Dermis microvascular lymphatic vessel endothelial cell (primary cell): ENCODE measurements around the gene ULK4. TPM values are rescaled to one million over a fixed set of nuclear protein-coding genes. Genes with fewer than 3 reads are reported as not detected.
A peak's percentile ranks its signal among the peaks of the same experiment; 100 is the strongest.

ENCODE experiments used
- DNase-seq, 2 donors: peaks; one replicate each; pipeline versions ENCODE4 v3.0.0 to v3.0.0-alpha.2; 2010; ENCODE audit warnings: low read depth in 2 of 2
- total RNA-seq: library from RNA; depleted of rRNA; stranded (reverse); fragments of >200 nt; gene quantifications from 2 replicates; pipeline ENCODE4 v1.2.1, GENCODE V29; 2014

Gene ULK4
- total RNA-seq, 1 donor from 2014 or later, result 5.8 TPM

- no peak for DNase-seq
Measured at GRCh38 chr3:41236228-41236627, 725.7 kb downstream of the ULK4 start.

DNA sequence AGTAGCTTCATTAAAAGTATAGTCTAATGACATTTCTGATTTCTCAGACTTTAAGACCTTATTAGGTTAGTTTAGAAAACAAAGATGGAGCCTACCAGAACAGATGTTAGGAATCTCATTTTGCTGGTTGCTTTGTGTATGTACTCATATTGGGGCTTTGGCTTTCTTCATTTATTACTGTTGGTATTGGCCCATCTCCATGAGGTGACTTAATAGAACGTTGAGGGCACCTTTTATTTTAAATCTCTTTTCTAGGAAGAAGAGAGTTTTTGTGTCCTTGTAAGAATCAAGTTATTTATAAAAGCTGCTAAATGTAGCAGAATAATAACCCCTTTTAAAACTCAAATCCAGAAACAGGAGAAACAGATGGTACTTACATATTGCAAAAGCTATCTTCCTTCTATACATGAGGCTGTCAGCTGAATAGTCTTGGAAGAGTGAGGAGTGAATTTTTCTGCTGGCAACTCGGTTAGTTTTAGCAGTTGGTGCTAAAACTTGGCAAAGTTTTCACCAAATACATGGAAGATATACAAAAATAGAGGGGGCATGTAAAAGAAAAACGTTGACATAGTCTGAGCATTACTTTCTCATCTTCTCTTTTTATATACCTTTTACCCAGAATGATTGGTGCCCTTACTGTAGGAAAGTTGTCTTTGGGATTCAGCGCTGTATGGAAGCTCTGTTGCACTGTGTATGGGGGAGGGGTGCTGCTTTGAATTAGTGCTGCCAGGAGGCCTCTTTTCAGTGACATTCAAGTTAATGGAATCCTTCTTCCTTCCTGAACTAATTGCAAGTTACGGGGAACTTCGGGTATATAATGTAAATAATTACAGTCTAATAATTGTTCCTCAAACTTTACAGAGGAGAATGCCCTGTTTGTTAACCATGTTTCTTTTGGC is 726.8 kb downstream of the ULK4 start:
- no peak for DNase-seq

GRCh38 chr3:41224120-41224806 is 737.6 kb downstream of the ULK4 start:
- peak; percentile 57 to 67 for DNase-seq

DNA sequence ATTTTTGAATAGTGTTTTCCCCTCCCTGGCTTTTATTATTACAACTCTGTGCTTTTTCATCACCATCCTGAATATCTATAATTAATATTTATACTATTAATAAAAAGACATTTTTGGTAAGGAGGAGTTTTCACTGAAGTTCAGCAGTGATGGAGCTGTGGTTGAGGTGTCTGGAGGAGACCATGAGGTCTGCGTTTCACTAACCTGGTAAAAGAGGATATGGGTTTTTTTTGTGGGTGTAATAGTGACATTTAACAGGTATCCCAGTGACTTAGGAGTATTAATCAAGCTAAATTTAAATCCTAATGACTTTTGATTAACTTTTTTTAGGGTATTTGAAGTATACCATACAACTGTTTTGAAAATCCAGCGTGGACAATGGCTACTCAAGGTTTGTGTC is 738.2 kb downstream of the ULK4 start:
- DNase-seq, result no peak

GRCh38 chr3:41223078-41223477 is 738.8 kb downstream of the ULK4 start:
- DNase-seq, result no peak

DNA sequence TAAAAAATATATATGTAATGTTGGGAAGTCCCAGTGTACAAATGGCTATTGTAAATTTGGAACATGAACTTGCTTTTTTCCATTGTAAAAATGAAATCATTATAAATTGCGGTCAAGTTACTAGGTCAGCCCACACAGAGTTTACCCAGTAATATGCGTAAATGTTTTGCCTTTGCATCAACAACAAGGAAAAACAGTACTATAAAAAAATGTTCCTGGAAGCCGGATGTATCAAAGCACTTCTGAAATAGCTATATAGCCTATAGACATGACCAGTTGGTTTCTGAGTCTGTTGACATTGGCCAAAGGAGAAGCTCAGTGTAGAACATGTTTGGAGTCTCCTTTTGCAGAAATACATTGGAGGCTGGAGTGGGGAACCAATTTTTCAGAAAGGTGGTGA is 739.4 kb downstream of the ULK4 start:
- no peak for DNase-seq

DNA sequence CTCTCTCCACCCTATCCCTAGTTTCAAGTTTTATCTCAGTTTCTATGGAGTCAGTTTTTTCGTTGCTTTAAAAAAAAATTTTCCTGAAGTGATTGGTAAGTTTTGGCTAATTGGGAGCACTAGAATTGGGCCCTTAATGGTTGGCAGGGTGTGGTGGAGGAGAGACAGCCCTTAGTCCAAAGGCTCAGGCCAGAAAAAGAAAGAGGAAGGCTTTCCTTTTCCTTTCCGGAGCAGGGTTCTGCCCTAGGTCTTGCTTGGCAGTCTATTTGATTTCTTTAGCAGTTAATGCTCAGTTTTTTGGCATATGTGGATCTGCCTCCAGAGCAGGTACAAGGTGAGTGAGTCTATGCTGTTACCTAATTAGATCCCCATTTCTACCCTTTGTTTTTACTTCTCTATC is 739.9 kb downstream of the ULK4 start:
- DNase-seq, result no peak

DNA sequence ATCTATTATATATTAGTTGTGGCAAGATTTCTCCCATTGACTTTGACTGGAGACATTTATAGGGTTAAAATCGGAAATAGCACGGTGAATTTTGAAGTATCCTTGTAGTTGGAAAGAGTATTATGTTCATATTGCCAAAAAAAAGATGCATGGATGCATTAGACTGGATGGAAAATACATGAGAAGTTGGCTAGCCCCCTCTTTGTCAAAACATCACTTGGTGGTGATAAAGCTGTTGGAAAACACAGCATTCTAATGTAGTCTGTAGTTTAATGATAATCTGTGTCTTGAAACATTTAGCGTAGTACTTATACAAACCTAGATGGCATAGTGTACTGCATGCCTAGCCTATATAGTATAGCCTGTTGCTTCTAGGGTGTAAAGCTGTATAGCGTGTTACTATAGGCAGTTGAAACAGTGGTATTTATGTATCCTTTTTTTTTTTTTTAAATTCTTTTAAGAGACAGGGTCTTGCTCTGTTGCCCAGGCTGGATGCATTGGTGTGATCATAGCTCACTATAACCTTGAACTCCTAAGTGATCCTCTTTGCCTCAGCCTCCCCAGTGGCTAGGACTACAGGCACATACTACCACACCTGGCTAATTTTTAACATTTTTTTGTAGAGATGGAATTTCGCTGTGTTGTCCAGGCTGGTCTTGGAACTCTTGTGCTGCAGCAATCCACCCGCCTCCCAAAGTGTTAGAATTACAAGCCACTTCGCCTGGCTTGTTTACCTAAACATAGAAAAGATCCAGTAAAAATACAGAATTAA is 740.8 kb downstream of the ULK4 start:
- no peak for DNase-seq

DNA sequence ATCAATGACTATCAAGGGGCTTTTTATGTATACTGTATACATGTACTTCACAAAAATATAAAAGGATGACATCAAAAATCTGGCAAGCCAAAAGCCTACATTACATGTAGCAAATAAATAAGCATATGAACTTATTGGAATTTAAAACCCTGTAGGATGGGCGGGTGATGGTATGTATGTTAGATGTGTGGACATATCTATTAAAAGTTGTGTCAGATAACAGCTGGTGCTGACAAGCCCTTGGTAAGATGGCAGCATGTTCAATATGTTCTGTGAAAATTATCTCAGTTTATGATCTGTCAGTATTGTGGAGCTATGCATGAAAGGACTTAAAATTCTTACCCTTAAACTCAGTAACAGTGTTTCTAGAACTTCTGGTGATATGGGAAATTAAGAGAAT is 742.5 kb downstream of the ULK4 start:
- no peak for DNase-seq

GRCh38 chr3:41216993-41217392 is 744.9 kb downstream of the ULK4 start:
- DNase-seq, result no peak

DNA sequence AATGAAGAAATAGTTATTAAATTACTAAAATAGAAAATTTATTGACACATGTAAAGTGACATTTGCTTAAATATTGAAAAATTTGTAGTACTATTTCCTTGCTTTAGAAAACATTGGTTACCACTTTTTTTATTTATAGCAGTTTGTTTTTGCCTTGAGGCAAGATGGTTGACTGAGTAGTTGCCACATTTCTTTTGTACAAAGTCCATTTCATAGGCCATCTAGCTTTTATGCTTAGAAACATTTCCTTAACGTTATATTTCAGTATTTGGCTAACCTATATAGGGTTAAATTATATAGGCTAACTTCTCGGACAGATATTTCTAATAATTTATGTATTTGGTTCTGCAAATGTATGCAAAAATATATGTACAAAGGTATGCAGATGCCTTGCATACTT is 745.5 kb downstream of the ULK4 start:
- no peak for DNase-seq

GRCh38 chr3:41213588-41213987 is 748.3 kb downstream of the ULK4 start:
- no peak for DNase-seq

DNA sequence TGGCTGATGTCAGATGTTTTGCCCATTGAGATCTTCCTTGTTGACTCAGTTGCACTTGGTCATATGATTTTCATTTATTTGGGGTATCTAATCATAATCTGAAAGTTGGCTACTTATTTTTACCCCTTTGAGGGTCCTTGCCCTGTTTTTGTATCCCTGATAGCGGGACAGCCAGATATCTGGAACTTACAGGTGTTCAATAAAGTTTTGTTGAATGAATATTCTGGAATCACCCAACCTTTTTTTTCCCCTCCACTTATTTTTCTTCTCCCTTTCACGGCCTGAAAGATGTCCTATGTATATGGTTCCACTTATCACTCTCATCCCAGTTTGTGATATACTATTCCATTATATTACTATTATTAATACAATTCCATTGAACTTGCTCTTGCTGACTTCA is 749.8 kb downstream of the ULK4 start:
- DNase-seq, result no peak

GRCh38 chr3:41210966-41211365 is 750.9 kb downstream of the ULK4 start:
- no peak for DNase-seq

DNA sequence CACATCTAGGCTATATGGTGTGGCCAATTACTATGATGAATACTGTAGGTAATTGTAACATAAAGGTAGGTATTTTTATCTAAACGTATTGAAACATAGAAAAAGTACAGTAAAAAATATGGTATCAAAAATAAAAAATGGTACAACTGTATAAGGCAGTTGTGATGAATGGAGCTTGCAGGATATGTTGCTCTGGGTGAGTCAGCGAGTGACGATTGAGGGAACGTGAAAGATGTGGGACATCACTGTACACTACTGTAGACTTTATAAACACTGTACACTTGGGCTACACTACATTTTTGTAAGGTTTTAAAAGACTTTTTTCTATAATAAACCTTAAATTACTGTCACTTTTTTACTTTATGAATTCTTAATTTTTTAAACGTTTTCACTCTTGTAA is 752.3 kb downstream of the ULK4 start:
- DNase-seq, result peak in 1 of 2 donors; percentile 30

GRCh38 chr3:41208507-41209220 is 753.2 kb downstream of the ULK4 start:
- DNase-seq, result no peak

DNA sequence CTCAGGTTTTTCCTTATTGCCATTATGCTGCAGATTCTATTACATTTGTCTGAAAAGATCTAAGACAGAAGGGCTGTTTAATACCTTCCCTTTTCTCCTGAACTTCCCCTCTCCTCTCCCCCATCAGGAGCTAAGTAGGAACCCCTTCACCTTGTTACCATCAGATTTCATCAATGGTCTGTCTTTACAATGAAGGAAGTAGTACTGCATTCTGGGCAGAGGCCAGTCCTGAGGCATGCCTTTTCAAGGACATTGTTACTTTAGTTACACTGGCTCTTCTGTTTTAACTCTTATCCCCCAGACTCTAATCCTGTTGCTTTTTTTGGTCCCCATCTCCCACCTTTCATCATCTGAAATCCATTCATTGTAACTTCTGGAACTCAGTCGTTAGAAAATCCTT is 754.5 kb downstream of the ULK4 start:
- no peak for DNase-seq

GRCh38 chr3:41205591-41205990 is 756.3 kb downstream of the ULK4 start:
- DNase-seq, result no peak

- no peak for DNase-seq
Measured at GRCh38 chr3:41204369-41204768, 757.5 kb downstream of the ULK4 start.

DNA sequence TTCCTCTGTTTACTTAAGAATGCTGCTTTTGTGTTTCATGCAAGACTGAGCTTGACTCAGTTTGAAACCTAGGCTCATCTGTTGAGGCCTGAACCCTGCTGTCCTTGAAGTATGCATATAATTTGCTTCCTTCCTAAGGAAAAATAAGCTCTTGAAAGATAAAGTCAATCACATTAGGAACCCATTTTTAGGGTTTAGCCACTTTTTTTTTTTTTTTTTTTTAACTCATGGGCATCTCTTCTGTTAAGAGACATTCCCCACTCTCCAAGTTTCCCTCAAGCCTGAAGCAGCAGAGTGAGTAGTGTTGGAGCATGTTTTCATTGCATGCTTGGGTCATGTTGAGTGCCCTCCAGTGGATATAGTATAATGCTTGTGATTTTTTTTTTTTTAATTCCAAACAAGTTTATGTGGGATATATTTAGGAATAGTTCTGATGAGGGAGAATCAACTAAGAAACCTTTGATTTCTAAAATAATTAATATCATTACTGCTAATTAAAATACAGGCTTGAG is 759.0 kb downstream of the ULK4 start:
- DNase-seq, result peak in 1 of 2 donors; percentile 69
